Effector memory CD4-positive, alpha-beta T cell (primary cell): ENCODE data around the gene MICAL1.

ENCODE experiments used
- DNase-seq, 3 donors: peaks; one replicate each; pipeline ENCODE4 v3.0.0-alpha.2; 2020
- H3K27ac ChIP-seq: 2 replicates; pipeline ENCODE4 v1.7.0; 2013; ENCODE audit warnings: mild to moderate bottlenecking, low read length, moderate library complexity; ENCODE audit not compliant: insufficient read depth, poor library complexity, severe bottlenecking
- H3K27me3 ChIP-seq: replicated peaks from 2 replicates; pipeline ENCODE4 v1.7.0; 2013; ENCODE audit warnings: mild to moderate bottlenecking, low read length; ENCODE audit not compliant: insufficient read depth, control insufficient read depth, poor library complexity, severe bottlenecking
- H3K36me3 ChIP-seq: 2 replicates; pipeline ENCODE4 v1.7.0; 2013; ENCODE audit warnings: mild to moderate bottlenecking, low read length, moderate library complexity; ENCODE audit not compliant: control insufficient read depth, insufficient read depth
- H3K4me1 ChIP-seq: 2 replicates; pipeline ENCODE4 v1.7.0; 2013; ENCODE audit warnings: low read length, mild to moderate bottlenecking; ENCODE audit not compliant: control insufficient read depth, insufficient read depth, poor library complexity, severe bottlenecking
- H3K4me3 ChIP-seq: 2 replicates; pipeline ENCODE4 v1.7.0; 2013; ENCODE audit warnings: low read length, low read depth, mild to moderate bottlenecking; ENCODE audit not compliant: insufficient read depth, poor library complexity, severe bottlenecking
- H3K9me3 ChIP-seq: 2 replicates; pipeline ENCODE4 v1.7.0; 2013; ENCODE audit warnings: mild to moderate bottlenecking, low read length, moderate library complexity; ENCODE audit not compliant: control insufficient read depth
- total RNA-seq, 3 donors: gene quantifications; one replicate each; lab custom pipeline; 2026; lab: John Stamatoyannopoulos, UW

The MICAL1 gene, protein sequence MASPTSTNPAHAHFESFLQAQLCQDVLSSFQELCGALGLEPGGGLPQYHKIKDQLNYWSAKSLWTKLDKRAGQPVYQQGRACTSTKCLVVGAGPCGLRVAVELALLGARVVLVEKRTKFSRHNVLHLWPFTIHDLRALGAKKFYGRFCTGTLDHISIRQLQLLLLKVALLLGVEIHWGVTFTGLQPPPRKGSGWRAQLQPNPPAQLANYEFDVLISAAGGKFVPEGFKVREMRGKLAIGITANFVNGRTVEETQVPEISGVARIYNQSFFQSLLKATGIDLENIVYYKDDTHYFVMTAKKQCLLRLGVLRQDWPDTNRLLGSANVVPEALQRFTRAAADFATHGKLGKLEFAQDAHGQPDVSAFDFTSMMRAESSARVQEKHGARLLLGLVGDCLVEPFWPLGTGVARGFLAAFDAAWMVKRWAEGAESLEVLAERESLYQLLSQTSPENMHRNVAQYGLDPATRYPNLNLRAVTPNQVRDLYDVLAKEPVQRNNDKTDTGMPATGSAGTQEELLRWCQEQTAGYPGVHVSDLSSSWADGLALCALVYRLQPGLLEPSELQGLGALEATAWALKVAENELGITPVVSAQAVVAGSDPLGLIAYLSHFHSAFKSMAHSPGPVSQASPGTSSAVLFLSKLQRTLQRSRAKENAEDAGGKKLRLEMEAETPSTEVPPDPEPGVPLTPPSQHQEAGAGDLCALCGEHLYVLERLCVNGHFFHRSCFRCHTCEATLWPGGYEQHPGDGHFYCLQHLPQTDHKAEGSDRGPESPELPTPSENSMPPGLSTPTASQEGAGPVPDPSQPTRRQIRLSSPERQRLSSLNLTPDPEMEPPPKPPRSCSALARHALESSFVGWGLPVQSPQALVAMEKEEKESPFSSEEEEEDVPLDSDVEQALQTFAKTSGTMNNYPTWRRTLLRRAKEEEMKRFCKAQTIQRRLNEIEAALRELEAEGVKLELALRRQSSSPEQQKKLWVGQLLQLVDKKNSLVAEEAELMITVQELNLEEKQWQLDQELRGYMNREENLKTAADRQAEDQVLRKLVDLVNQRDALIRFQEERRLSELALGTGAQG
- 211 to 230 (median 214) reads per million in 3 donors for total RNA-seq

DNA sequence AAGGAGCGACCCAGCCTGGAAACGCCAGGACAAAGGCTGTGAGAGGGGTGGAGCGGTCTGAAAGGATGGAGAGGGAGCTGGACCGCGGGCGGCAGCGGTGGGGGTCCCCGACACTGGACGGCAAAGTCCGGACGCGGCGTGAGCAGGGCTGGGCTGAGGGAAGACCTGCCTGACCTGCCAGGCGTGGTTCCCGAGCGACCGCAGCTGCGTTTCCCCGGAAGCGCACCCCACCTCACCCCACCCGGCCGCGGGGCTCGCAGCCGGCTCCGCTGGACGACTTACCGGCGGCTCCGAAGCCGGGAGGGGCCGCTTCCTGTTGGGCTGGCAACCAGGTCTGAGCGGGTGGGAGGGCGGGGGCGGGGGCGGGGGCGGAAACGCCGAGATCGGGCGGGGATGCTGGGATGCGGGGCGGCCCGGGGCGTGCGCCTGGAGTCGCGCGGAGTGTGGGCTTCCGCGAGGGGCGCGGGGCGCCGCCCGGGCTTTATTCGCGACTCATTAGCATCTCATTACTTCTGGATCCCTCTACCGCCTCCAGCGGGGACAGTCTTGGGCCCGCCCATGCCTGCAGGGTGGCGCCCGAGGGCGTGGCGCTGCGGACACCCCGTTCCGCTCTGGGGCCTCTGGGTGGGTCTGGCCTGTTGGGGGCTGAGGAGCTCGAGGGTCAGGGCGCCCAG, at the start of gene MICAL1:
TSS of gene MICAL1 (minus strand) at position 336 of the 674 bp plus-strand sequence. CDS start 1,576 bp downstream, outside the sequence.
- no peaks in the 10 kb centered on the region for H3K9me3 ChIP-seq
- peaks cover 30% of the 10 kb centered on the region for H3K4me1 ChIP-seq
- H3K27me3 ChIP-seq, result no peaks in the 10 kb centered on the region
- H3K27ac ChIP-seq, result peak within 1 kb of the TSS; percentile 97
- DNase-seq, result peak; percentile 74 to 79 (median 78)
- peaks cover 13% of the 10 kb centered on the region for H3K36me3 ChIP-seq
- H3K4me3 ChIP-seq, result peak within 1 kb of the TSS; percentile 84

DNA sequence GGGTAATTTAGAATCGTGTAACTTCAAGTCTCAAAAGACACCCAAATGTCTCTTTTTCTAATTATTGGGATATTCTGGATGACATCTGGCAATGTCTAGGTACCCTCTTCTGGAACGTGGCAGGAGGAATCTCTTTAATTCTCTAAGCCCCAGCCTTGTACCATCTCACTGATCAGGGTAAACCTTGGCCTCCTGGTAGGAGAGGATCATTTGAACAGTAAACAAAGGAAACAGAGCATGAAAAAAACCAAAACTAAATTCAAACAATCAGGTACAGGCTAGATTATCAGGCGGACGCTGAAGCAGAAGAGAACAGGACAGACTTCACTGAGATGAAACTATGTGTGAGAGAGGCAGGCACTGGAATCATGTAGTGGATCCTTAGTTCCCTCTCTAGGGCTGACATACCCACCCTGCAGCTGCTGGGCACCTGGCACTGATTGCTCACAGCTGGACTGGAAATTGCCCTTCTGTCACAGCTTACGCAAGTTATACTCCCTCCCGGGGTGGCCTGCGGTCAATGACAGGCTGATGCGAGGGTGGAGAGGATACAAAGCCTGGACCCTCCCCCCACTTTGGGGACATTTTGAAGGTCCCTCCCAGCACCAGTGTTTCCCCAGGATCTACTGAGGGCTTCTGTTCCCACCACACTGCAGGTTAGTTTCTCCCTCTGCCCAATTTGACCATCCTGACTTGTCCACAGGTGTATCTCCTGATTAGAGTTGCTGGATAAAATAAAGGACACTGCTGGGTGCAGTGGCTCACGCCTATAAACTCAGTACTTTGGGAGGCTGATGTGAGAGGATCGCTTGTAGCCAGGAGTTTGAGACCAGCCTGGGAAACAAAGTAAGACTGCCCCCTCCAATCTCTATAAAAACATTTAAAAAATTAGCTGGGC, 48.0 kb upstream of the MICAL1 start:
- H3K27me3 ChIP-seq, result no peaks in the 10 kb centered on the region
- H3K36me3 ChIP-seq, result no peaks in the 10 kb centered on the region
- H3K4me1 ChIP-seq, result no peaks in the 10 kb centered on the region
- H3K4me3 ChIP-seq, result no peak overlapping the region
- H3K27ac ChIP-seq, result no peak overlapping the region
- no peak for DNase-seq
- H3K9me3 ChIP-seq, result no peaks in the 10 kb centered on the region

DNA sequence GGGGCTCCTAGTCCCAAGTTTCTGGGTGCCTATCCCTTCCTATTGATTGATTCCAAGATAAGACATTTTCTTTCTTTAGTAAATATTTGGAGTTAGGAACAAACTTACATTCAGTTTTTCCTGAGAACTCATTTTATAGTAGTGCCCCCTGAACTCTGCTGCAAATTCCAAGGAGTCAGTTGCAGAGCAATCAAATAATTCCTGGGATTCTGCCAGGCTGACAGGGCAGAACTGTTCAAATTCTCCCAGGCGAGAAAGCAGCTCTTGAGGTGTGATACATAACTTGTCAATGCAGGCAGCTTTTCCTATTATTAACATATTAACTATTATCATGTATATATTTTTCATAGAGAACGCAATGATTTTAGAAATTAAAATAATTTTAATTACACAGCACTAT, 43.4 kb upstream of the MICAL1 start:
- H3K27me3 ChIP-seq, result no peaks in the 10 kb centered on the region
- H3K27ac ChIP-seq, result no peak overlapping the region
- no peaks in the 10 kb centered on the region for H3K9me3 ChIP-seq
- no peaks in the 10 kb centered on the region for H3K36me3 ChIP-seq
- no peak overlapping the region for H3K4me3 ChIP-seq
- DNase-seq, result no peak
- H3K4me1 ChIP-seq, result no peaks in the 10 kb centered on the region

DNA sequence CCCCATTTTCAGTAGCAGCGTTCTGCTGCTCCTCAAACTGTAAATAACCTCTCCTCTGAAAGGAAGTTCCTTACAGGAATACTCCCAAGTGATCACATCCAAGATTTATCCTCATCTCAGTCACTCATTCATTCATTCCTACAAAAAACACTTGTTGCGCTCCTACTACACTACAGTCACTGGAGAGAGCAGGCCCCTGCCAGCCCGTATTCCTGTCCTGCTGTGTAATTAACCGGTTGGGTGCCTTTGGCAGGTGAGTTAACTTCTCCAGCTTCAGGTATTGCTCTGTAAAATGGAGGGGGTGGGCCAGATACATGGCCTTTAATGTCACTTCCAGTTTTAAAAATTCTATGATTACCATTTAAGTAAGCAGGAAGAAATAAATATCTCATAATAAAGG, 42.5 kb upstream of the MICAL1 start:
- DNase-seq, result no peak
- Histone ChIP-seq H3K27me3 (no peaks in the 10 kb centered on the region), H3K4me3 (no peak overlapping the region), H3K36me3 (no peaks in the 10 kb centered on the region), H3K27ac (no peak overlapping the region), H3K9me3 (no peaks in the 10 kb centered on the region), H3K4me1 (no peaks in the 10 kb centered on the region)

DNA sequence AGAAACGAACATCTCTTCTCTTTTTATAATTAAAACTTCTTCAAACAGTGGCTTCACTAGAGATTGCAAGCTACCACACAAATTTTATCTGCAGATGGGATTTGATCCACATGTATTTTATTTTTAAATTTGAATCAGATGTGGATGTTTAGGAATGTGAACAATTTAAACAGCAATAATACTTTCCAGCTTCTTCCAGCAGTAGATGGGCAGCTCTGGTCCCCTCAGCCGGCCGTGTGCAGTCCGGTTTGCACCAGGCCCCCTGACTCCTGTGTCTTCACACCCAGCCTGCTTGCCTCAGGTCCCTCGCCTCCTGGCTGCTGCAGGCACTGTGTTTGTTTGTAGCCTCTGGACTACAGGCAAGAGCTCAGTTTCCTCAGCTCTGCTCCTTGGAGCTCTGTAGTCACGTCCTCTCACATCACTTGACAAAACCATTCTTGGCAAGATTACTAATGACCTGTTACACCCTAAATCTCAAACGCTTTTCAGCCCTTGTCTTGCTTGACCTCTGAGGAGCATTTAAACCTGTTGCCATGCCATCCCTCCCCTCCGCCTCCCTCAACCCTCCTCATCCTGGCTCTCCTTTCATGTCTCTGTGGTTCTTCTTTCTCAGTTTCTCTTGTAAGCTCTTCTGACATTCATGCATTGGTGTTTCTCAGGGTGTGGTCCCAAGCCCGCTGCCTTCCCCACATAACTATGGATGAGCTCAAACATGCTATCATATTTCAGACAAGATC, 40.6 kb upstream of the MICAL1 start:
- Histone ChIP-seq H3K9me3 (no peaks in the 10 kb centered on the region), H3K36me3 (no peaks in the 10 kb centered on the region), H3K27me3 (no peaks in the 10 kb centered on the region), H3K4me3 (no peak overlapping the region), H3K4me1 (peaks cover 9% of the 10 kb centered on the region), H3K27ac (no peak overlapping the region)
- DNase-seq, result no peak

DNA sequence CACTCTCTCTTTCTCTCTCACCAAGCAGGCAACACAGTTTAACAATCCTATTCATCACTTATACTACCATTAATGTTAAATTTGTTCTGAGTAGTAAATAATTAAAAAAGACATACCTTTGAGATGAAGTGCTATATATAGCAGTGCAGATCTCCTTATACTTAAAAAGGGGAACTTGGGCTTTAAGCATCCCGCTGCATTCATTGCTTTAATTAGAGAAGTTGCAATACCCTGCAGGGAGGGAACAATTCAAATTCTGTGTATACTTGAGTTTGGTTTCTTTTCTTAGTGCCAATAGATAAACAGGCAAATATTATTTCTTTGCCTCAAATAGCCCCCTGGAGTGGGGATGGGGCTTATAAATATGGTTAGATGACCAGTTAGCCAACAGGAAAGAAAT, 38.3 kb upstream of the MICAL1 start:
- DNase-seq, result no peak
- Histone ChIP-seq H3K36me3 (no peaks in the 10 kb centered on the region), H3K9me3 (no peaks in the 10 kb centered on the region), H3K4me3 (no peak overlapping the region), H3K27me3 (no peaks in the 10 kb centered on the region), H3K4me1 (peaks cover 19% of the 10 kb centered on the region), H3K27ac (no peak overlapping the region)

DNA sequence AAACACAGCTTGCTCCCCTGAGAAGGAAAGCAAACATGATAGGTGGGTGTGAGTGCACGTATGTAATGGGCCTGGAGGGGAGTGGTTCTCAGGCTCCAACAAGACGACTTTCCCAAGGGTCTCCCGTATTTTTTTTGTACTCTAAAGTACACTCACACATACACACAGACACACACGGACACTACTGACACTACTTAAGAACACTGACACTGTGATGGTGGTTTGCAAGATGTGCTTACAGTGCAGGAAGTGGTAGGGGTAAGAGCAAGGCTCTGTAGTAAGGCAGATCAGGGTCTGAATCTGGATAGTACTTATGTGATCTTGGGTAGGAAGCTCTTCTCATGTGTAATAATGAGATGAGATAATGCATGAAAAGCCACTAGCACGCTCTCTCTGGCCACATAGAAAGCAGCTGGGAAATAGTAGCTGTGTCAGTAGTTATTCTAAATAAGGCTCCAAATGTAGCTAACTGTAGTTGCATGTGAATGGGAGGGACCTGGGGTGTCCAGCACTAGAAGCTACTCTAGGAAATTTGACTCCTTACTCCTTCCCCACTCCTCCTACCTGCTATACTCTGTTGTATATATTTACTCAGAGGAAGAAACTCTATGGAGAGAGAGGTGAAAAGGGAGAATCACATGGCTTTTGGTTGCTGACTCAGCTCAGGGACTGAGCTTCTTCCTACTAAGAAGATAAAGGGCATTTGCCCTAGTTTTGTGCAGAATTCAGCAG, 35.8 kb upstream of the MICAL1 start:
- peaks cover 19% of the 10 kb centered on the region for H3K4me1 ChIP-seq
- peak overlapping the region; percentile 50 for H3K27ac ChIP-seq
- no peaks in the 10 kb centered on the region for H3K9me3 ChIP-seq
- H3K27me3 ChIP-seq, result no peaks in the 10 kb centered on the region
- no peak for DNase-seq
- H3K4me3 ChIP-seq, result no peak overlapping the region
- no peaks in the 10 kb centered on the region for H3K36me3 ChIP-seq

DNA sequence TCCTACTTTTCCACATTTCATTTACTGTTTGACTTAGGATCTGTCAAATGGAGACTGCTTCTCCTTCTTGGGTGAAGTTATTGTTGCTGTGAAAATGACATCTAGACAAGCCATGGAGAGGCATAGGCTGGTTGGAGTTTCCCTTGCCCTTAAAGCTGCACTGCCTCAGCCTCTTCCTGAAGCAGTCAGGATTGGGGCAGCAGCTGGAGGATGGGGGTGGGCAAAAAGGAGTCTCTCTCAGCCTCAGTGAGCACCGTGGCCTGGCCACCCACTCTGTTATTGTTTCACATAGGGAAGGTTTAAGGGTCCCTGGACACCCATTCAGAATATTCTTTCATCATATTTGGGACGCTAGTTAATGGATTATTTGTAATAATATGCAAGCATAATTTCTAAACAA, 35.1 kb upstream of the MICAL1 start:
- no peak overlapping the region for H3K4me3 ChIP-seq
- no peaks in the 10 kb centered on the region for H3K27me3 ChIP-seq
- H3K4me1 ChIP-seq, result peaks cover 19% of the 10 kb centered on the region
- H3K9me3 ChIP-seq, result no peaks in the 10 kb centered on the region
- peak overlapping the region; percentile 50 for H3K27ac ChIP-seq
- no peak for DNase-seq
- no peaks in the 10 kb centered on the region for H3K36me3 ChIP-seq
